ENCODE data around the gene SLC25A36.

SLC25A36 gene

GRCh38 chr3:140902791-140903190 is 38.8 kb upstream of the SLC25A36 start:
- H2AFZ ChIP-seq (ENCODE audit: low read depth, low read length): no peak overlapping the region
- no peaks in the 10 kb centered on the region for H3K4me1 ChIP-seq (ENCODE audit: low read length)
- H3K27me3 ChIP-seq (ENCODE audit: low read depth, low read length): 0 out of 2 replicates have a peak, but pooled peaks cover 2% of the 10 kb centered on the region
- no peak overlapping the region for H3K4me2 ChIP-seq (ENCODE audit: low read length)
- no peak overlapping the region for H3K27ac ChIP-seq (ENCODE audit: low read length)
- H3K79me2 ChIP-seq (ENCODE audit: low read length): no peaks in the 10 kb centered on the region
- H4K20me1 ChIP-seq (ENCODE audit: insufficient read depth, low read length): no peaks in the 10 kb centered on the region
- H3K36me3 ChIP-seq (replicated peaks; ENCODE audit: low read depth, low read length): no peaks in the 10 kb centered on the region
- H3K9ac ChIP-seq (ENCODE audit: low read length): no peak overlapping the region
- no peak overlapping the region for H3K4me3 ChIP-seq (ENCODE audit: low read length)
- H3K9me3 ChIP-seq (ENCODE audit: insufficient read depth, low read length): no peaks in the 10 kb centered on the region
- TF ChIP-seq CTCF (IDR thresholded peaks at IDR 0.05; ENCODE audit: low read depth, low read length) (no peak), EZH2phosphoT487 (IDR thresholded peaks at IDR 0.05; ENCODE audit: low read depth) (no peak)

DNA sequence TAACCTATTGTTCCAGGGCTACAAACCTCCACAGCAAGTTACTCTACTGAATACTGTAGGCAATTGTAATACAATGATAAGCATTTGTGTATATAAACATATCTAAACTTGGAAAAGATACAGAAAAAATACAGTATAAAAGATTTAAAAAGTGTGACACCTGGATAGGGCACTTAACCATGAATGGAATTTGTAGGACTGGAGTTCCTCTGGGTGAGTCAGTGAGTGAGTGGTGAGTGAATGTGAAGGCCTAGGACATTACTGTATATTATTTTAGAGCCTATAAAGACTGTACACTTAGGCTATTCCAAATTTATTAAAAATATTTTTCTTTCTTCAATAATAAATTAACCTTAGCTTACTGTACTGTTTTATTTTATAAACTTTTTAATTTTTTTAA is 38.4 kb upstream of the SLC25A36 start:
- Histone ChIP-seq H3K9me3 (ENCODE audit: insufficient read depth, low read length) (no peaks in the 10 kb centered on the region), H3K4me3 (ENCODE audit: low read length) (no peak overlapping the region), H3K4me1 (ENCODE audit: low read length) (no peaks in the 10 kb centered on the region), H3K27me3 (ENCODE audit: low read depth, low read length) (0 out of 2 replicates have a peak, but pooled peaks cover 2% of the 10 kb centered on the region), H3K79me2 (ENCODE audit: low read length) (no peaks in the 10 kb centered on the region), H2AFZ (ENCODE audit: low read depth, low read length) (no peak overlapping the region), H3K9ac (ENCODE audit: low read length) (no peak overlapping the region), H3K27ac (ENCODE audit: low read length) (no peak overlapping the region), H3K4me2 (ENCODE audit: low read length) (no peak overlapping the region), H3K36me3 (replicated peaks; ENCODE audit: low read depth, low read length) (no peaks in the 10 kb centered on the region), H4K20me1 (ENCODE audit: insufficient read depth, low read length) (no peaks in the 10 kb centered on the region)
- TF ChIP-seq CTCF (IDR thresholded peaks at IDR 0.05; ENCODE audit: low read depth, low read length): no peak
- no peak for TF ChIP-seq EZH2phosphoT487 (IDR thresholded peaks at IDR 0.05; ENCODE audit: low read depth)

- H3K4me3 ChIP-seq (ENCODE audit: low read length): no peak overlapping the region
- H3K27ac ChIP-seq (ENCODE audit: low read length): no peak overlapping the region
- no peaks in the 10 kb centered on the region for H3K36me3 ChIP-seq (replicated peaks; ENCODE audit: low read depth, low read length)
- H3K79me2 ChIP-seq (ENCODE audit: low read length): no peaks in the 10 kb centered on the region
- TF ChIP-seq EZH2phosphoT487 (IDR thresholded peaks at IDR 0.05; ENCODE audit: low read depth) (no peak), CTCF (IDR thresholded peaks at IDR 0.05; ENCODE audit: low read depth, low read length) (no peak)
- no peak overlapping the region for H2AFZ ChIP-seq (ENCODE audit: low read depth, low read length)
- no peaks in the 10 kb centered on the region for H3K9me3 ChIP-seq (ENCODE audit: insufficient read depth, low read length)
- H3K4me1 ChIP-seq (ENCODE audit: low read length): no peaks in the 10 kb centered on the region
- H3K9ac ChIP-seq (ENCODE audit: low read length): no peak overlapping the region
- 0 out of 2 replicates have a peak, but pooled peaks cover 2% of the 10 kb centered on the region for H3K27me3 ChIP-seq (ENCODE audit: low read depth, low read length)
- no peaks in the 10 kb centered on the region for H4K20me1 ChIP-seq (ENCODE audit: insufficient read depth, low read length)
- H3K4me2 ChIP-seq (ENCODE audit: low read length): no peak overlapping the region
Observed at GRCh38 chr3:140904521-140904920, 37.1 kb upstream of the SLC25A36 start.

DNA sequence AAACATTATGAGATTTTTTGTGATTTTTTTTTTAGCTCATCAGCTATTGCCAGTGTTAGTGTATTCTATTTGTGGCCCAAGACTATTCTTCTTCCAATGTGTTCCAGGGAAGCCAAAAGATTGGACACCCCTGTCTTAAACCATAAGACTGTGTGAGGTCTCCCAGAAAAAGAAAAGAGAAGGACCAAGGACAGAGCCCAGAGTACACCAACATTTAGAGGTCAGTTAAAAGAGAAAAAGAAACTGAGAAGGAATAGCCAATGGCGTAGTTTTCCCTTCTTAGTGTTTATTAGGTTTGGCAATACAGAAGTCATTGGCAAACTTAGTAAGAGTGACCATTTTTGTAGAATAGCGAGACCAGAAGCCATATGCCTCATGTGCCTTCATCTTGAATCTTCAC is 36.1 kb upstream of the SLC25A36 start:
- Histone ChIP-seq H3K4me3 (ENCODE audit: low read length) (no peak overlapping the region), H3K4me1 (ENCODE audit: low read length) (no peaks in the 10 kb centered on the region), H3K36me3 (replicated peaks; ENCODE audit: low read depth, low read length) (no peaks in the 10 kb centered on the region), H3K79me2 (ENCODE audit: low read length) (no peaks in the 10 kb centered on the region), H3K4me2 (ENCODE audit: low read length) (no peak overlapping the region), H3K9me3 (ENCODE audit: insufficient read depth, low read length) (no peaks in the 10 kb centered on the region), H3K27me3 (ENCODE audit: low read depth, low read length) (0 out of 2 replicates have a peak, but pooled peaks cover 2% of the 10 kb centered on the region), H3K27ac (ENCODE audit: low read length) (no peak overlapping the region), H3K9ac (ENCODE audit: low read length) (no peak overlapping the region), H4K20me1 (ENCODE audit: insufficient read depth, low read length) (no peaks in the 10 kb centered on the region), H2AFZ (ENCODE audit: low read depth, low read length) (no peak overlapping the region)
- TF ChIP-seq CTCF (IDR thresholded peaks at IDR 0.05; ENCODE audit: low read depth, low read length) (no peak), EZH2phosphoT487 (IDR thresholded peaks at IDR 0.05; ENCODE audit: low read depth) (no peak)

Measured in OCI-LY3 (cell line).